AG04449 (cell line): Measurements from ENCODE around the gene DMRT1.

Experiments used
- CTCF ChIA-PET: fragments of 350-600 bp; formaldehyde crosslinking; extraction: SDS; loops from one replicate; lab custom pipeline; 2021; ENCODE audit warnings: antibody characterized with exemption; lab: Yijun Ruan, JAX
- POLR2A ChIA-PET: fragments of 400-600, 350-600 bp; formaldehyde crosslinking; extraction: SDS; loops from one replicate; lab custom pipeline; 2020; ENCODE audit warnings: antibody characterized with exemption, inconsistent platforms; lab: Yijun Ruan, JAX
- DNase-seq: peaks from one replicate; pipeline ENCODE4 v3.0.0-alpha.2; 2010; ENCODE audit warnings: low read depth, low spot score
- H3K4me3 ChIP-seq: 2 replicates; pipeline ENCODE4 v1.5.1; 2011; ENCODE audit warnings: low read depth, mild to moderate bottlenecking, control low read depth, low read length
- TF ChIP-seq, protein P1 (sequence below): IDR thresholded peaks from one replicate; pipeline ENCODE4 v1.5.1; 2011; ENCODE audit warnings: mild to moderate bottlenecking, moderate library complexity, low read length, control low read depth, inconsistent platforms; ENCODE audit not compliant: insufficient read depth; ENCODE audit errors: missing control alignments

The DMRT1 gene

DNA sequence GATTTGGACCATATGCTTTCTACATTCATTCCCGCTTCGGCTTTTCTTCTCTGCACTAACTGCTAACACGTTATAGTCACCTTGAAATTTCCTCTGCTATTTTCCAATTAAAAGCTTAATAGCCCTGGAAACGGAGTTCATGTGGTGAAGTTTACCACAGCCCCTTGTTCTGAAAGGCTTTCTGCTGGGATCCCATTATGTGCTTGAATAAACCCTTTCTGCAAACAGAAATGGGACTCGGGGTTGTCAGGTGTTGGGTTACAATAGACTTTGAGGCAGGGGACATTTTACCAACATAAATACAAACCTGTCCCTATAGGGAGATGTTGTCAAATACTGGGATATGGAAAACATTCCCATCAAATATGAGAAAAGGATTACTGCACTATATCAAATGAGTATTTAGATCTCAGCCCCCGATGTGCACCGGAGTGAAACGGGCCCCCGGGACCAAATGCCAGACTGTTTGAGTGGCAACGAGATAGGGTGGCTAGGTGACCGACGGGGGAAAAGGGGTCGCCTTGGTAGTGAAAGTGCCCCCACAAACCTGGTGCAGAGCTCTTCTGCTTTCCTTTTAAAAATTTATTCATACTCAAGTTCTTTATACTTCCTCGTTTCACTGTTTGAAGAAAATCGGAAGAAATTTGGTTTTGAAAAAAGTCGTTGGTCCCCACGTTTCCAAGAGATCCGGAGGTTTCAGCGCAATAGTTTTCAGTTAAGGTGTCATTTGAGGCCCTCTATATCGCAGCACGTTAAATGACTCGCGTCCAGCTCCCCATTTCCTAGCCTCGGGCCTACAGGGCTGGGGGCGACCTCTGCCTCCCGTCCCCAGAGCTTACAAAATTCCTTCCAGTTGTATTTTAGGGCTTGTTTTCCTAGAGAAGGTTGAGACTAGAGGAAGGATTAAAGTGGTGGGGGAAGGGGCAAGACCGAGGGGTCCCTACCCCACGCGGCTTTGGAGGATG is 132.8 kb downstream of the DMRT1 start:
- CTCF ChIA-PET, result no interaction called here
- no peak for DNase-seq
- POLR2A ChIA-PET, result no interaction called here
- TF ChIP-seq, protein P1, sequence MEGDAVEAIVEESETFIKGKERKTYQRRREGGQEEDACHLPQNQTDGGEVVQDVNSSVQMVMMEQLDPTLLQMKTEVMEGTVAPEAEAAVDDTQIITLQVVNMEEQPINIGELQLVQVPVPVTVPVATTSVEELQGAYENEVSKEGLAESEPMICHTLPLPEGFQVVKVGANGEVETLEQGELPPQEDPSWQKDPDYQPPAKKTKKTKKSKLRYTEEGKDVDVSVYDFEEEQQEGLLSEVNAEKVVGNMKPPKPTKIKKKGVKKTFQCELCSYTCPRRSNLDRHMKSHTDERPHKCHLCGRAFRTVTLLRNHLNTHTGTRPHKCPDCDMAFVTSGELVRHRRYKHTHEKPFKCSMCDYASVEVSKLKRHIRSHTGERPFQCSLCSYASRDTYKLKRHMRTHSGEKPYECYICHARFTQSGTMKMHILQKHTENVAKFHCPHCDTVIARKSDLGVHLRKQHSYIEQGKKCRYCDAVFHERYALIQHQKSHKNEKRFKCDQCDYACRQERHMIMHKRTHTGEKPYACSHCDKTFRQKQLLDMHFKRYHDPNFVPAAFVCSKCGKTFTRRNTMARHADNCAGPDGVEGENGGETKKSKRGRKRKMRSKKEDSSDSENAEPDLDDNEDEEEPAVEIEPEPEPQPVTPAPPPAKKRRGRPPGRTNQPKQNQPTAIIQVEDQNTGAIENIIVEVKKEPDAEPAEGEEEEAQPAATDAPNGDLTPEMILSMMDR, result no peak
- H3K4me3 ChIP-seq, result no peak overlapping the region

DNA sequence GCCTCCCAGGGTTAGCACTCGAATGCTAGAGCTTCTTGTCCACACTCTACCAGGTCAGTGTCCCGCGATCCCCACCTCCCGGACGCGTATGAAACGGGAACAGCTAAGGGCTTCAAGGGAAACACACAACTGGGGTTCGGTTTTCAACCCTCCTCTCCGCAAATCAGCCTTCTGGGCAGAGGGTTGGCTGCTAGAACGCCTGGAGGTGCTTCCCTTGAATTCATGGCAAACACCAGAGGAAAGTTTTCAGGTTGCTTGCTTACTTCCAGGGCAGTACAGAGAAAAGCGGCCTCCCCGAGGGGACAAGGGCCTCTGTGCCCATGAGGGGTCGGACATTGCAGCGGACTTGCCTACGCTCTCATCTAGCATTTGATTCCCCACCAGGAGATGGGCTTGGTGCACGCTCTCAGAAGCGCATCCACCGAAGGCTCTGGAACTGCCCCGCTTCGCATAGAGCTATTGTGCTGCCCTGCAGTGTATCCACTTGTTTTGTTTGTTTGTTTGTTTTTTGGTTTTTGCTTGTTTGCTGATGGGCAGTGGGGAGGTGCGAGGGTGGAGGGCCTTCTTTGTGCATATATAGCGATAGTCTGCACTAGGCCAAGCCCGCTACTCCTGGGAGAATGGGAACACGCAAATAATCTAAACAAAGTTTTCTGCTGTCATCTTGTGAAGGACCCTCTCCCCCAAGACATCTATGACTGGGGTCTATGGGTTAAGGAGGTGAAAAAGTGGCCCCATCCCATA is 133.7 kb downstream of the DMRT1 start:
- POLR2A ChIA-PET, result no interaction called here
- TF ChIP-seq, protein P1, result no peak
- CTCF ChIA-PET, result no interaction called here
- no peak for DNase-seq
- no peak overlapping the region for H3K4me3 ChIP-seq

DNA sequence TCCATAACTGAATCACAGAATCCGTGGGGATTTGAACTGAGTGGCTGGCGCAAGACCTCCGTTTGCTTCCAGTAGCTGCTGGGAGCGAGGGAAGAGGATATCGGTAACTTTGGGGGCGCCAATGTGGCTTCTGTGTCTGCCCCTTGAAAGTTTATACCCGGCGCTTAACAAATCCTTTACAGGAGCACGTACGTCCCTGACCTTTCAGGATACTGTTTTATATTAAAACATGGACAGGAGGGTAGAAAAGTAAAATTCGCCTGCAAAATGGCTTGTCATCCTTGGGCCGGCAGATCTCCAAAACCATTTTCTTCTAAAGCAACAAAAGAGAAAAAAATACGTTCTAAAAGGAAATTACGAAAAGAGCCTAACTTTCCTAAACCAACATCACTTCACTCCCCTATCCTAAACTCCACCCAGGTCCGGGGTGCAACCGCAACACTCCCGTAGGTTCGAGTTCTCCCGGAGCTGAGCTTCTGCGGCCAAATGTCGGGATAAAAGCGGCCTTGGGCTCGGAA is 134.3 kb downstream of the DMRT1 start:
- CTCF ChIA-PET, result no interaction called here
- no peak for DNase-seq
- TF ChIP-seq, protein P1, result no peak
- POLR2A ChIA-PET, result no interaction called here
- H3K4me3 ChIP-seq, result no peak overlapping the region

DNA sequence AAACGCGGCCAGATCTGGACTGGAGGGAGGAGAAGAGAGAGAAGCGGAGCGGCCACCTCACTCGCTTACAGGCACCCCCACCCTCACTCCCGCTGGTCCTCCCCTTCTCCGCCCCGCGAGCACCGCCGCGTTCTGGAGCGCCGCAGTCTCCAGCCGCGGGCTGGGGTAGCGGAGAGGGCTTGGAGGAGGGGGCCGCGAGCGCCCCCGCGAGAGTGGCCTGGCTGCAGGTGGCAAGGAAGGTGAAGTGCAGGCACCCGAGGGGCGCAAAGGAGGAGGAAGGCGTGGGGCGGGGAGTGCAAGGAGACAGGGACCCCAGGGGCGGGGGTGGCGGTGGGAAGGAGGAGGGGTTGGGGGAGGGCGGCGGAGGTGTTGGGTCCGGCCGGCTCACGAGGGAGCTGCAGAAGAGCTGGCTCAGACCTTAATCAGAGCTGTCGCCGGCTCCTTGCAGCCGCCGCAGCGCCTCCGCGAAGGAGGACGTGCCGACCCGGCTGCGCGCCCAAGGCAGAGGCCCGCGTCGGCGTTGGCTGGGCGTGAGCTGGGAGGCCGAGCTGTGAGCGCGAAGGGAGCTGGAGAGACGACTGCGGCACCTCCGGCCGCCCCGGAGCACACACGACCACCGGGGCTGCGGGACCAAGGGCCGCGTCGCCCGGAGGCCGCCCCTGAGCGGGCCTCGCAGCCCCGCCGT is 134.9 kb downstream of the DMRT1 start, which contains the start of gene DMRT3:
DMRT3 (plus strand) TSS at position 398 of the 685 bp plus-strand sequence. CDS start 347 bp downstream, outside the sequence.
- no peak within 1 kb of the TSS for H3K4me3 ChIP-seq
- TF ChIP-seq, protein P1, result no peak
- CTCF ChIA-PET, result no interaction called here
- DNase-seq, result no peak
- POLR2A ChIA-PET, result no interaction called here

DNA sequence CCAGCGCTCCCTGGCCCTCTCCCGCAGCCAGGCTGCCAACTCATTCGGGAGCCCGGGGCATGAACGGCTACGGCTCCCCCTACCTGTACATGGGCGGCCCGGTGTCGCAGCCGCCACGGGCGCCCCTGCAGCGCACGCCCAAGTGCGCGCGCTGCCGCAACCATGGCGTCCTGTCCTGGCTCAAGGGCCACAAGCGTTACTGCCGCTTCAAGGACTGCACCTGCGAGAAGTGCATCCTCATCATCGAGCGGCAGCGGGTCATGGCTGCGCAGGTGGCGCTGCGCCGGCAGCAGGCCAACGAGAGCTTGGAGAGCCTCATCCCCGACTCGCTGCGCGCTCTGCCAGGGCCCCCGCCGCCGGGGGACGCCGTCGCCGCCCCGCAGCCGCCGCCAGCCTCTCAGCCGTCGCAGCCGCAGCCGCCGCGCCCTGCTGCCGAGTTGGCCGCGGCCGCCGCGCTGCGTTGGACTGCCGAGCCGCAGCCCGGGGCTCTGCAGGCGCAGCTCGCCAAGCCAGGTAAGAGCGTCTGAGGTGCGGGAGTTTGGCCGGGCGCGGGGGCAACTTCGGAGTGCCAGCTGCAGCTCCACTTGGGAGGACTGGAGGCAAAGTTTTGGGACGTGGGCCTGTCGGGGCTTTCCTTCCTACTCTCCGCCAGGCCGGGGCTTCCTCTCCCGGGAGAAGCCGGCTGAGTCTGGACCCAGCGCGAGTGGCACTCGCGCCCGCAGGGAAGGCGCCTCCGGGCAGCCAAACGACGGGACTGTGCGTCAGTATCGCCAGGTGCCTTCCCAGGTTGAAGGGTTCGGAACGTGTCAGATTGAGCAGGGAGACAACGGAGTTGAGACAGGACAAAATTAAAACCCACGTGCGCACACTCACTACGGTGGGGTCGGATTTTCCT is 135.7 kb downstream of the DMRT1 start:
- CTCF ChIA-PET, result no interaction called here
- TF ChIP-seq, protein P1, result no peak
- POLR2A ChIA-PET, result no interaction called here
- DNase-seq, result no peak
- no peak overlapping the region for H3K4me3 ChIP-seq
